HepG2 (cell line): ENCODE data around the gene TMEM44. TPM values are rescaled to one million over a fixed set of nuclear protein-coding genes. Genes with fewer than 3 reads are reported as not detected.

Experiments
- ATAC-seq: fragments of 200-7000 bp; cut with Tn5 transposase; 3 replicates; pipeline ENCODE4 v1.9.1; 2020; ENCODE audit warnings: mild to moderate bottlenecking, moderate library complexity
- BruUV-seq: library from RNA; stranded (reverse); fragments of 400-500 nt; replicated peaks from 2 replicates; lab custom pipeline; 2021; lab: Mats Ljungman, UMichigan
- CTCF ChIA-PET: fragments of 300-600 bp; formaldehyde crosslinking; extraction: SDS; loops from one replicate; lab custom pipeline; 2021; ENCODE audit warnings: low total read pairs, inconsistent platforms, low intra/inter-chr PET ratio; lab: Yijun Ruan, JAX
- POLR2A ChIA-PET: fragments of 350-600 bp; sonication (Branson Sonifier 250); formaldehyde crosslinking; loops from one replicate; lab custom pipeline; 2020; ENCODE audit warnings: antibody characterized with exemption, inconsistent platforms; lab: Yijun Ruan, JAX
- DNase-seq: peaks from one replicate; pipeline ENCODE4 v3.0.0-alpha.2; 2015; ENCODE audit warnings: low spot score
- FAIRE-seq: peaks from 3 replicates; lab custom pipeline; 2011; peaks lifted over from hg19 to GRCh38; lab: Jason Lieb, UNC
- H2AFZ ChIP-seq: one replicate; pipeline ENCODE4 v1.6.1; 2011; ENCODE audit warnings: low read length, inconsistent platforms
- H3K27ac ChIP-seq: fragments of 300-600 bp; 3 replicates; pipeline ENCODE4 v1.8.0; 2011; ENCODE audit warnings: mixed run types, mild to moderate bottlenecking, mixed read lengths, low read length, inconsistent platforms; ENCODE audit not compliant: insufficient read depth; ENCODE audit errors: extremely low read length
- H3K27me3 ChIP-seq, 2 experiments: fragments of 200-600 bp in 1 of 2; 2 replicates in 1 of 2; 3 replicates in 1 of 2; pipeline versions ENCODE4 v1.6.0 to v1.8.0; 2011; ENCODE audit warnings: low read length in 2 of 2, mild to moderate bottlenecking in 2 of 2, moderate library complexity in 2 of 2, inconsistent platforms in 1 of 2; ENCODE audit not compliant: insufficient read depth in 2 of 2, control insufficient read depth in 1 of 2
- H3K36me3 ChIP-seq, 2 experiments: fragments of 200-600 bp in 1 of 2; replicated peaks in 1 of 2; 2 replicates in 1 of 2; 3 replicates in 1 of 2; pipeline versions ENCODE4 v1.5.1 to v1.8.0; 2011; ENCODE audit warnings: low read length in 2 of 2, inconsistent platforms in 1 of 2; ENCODE audit not compliant: insufficient read depth in 2 of 2, control insufficient read depth in 1 of 2
- H3K4me1 ChIP-seq: 2 replicates; pipeline ENCODE4 v1.5.1; 2012; ENCODE audit warnings: low read length, inconsistent platforms; ENCODE audit not compliant: insufficient read depth
- H3K4me2 ChIP-seq: 2 replicates; pipeline ENCODE4 v1.6.0; 2011; ENCODE audit warnings: low read depth, low read length, inconsistent platforms
- H3K4me3 ChIP-seq, 3 experiments: fragments of 200-600 bp in 1 of 3; sonication (generic), shearing (Covaris generic) in 1 of 3; replicated peaks in 1 of 3; 2 replicates each; pipeline ENCODE4 v1.5.1; 2011 to 2016; ENCODE audit warnings: low read length in 3 of 3, inconsistent platforms in 2 of 3, low read depth in 2 of 3, mild to moderate bottlenecking in 2 of 3, control low read depth in 1 of 3, mixed read lengths in 1 of 3; ENCODE audit not compliant: insufficient read depth in 1 of 3
- H3K79me2 ChIP-seq: one replicate; pipeline ENCODE4 v1.6.1; 2011; ENCODE audit warnings: low read length, inconsistent platforms; ENCODE audit not compliant: insufficient read depth
- H3K9ac ChIP-seq: 2 replicates; pipeline ENCODE4 v1.6.0; 2011; ENCODE audit warnings: mild to moderate bottlenecking, low read depth, low read length, inconsistent platforms; ENCODE audit not compliant: insufficient read depth
- H3K9me3 ChIP-seq: 2 replicates; pipeline ENCODE4 v1.5.1; 2012; ENCODE audit warnings: mild to moderate bottlenecking, low read length
- H4K20me1 ChIP-seq: 2 replicates; pipeline ENCODE4 v1.6.0; 2011; ENCODE audit warnings: inconsistent platforms, mild to moderate bottlenecking, low read length, moderate library complexity; ENCODE audit not compliant: insufficient read depth
- BRCA1 ChIP-seq: sonication (generic); formaldehyde crosslinking; IDR thresholded peaks from 2 replicates; pipeline ENCODE4 v1.4.0; 2020; ENCODE audit warnings: missing genetic modification reagents
- CREB1 ChIP-seq, 2 experiments: fragments of 450-650 bp in 1 of 2; IDR thresholded peaks; 2 replicates each; pipeline ENCODE4 v1.6.1; 2016 to 2017; ENCODE audit warnings: control low read depth in 1 of 2, mild to moderate bottlenecking in 1 of 2, missing compliant biosample characterization in 1 of 2, missing genetic modification characterization in 1 of 2
- DNMT1 ChIP-seq: sonication (generic); formaldehyde crosslinking; IDR thresholded peaks from 2 replicates; pipeline ENCODE4 v1.5.1; 2020; ENCODE audit warnings: mild to moderate bottlenecking, missing genetic modification reagents
- FIP1L1 ChIP-seq: fragments of 200-400 bp; formaldehyde crosslinking; IDR thresholded peaks from 2 replicates; pipeline ENCODE4 v1.6.1; 2018; ENCODE audit warnings: low read depth, mild to moderate bottlenecking, low read length, moderate library complexity, borderline replicate concordance; ENCODE audit not compliant: insufficient read depth
- FOXC1 ChIP-seq: sonication (generic); formaldehyde crosslinking; IDR thresholded peaks from 2 replicates; pipeline ENCODE4 v1.8.0; 2022; ENCODE audit warnings: mild to moderate bottlenecking, missing genetic modification reagents, borderline replicate concordance
- MYNN ChIP-seq: sonication (generic); formaldehyde crosslinking; IDR thresholded peaks from 2 replicates; pipeline ENCODE4 v1.4.0; 2020; ENCODE audit warnings: mild to moderate bottlenecking, low read depth, missing genetic modification reagents
- PREB ChIP-seq: sonication (generic); formaldehyde crosslinking; IDR thresholded peaks from 2 replicates; pipeline ENCODE4 v1.4.0; 2020; ENCODE audit warnings: missing genetic modification reagents
- REXO4 ChIP-seq: sonication (generic); formaldehyde crosslinking; IDR thresholded peaks from 2 replicates; pipeline ENCODE4 v1.8.0; 2022; ENCODE audit warnings: missing genetic modification reagents, mild to moderate bottlenecking, borderline replicate concordance
- TCF7 ChIP-seq: sonication (generic); IDR thresholded peaks from 2 replicates; pipeline ENCODE4 v1.6.1; 2016; ENCODE audit warnings: antibody characterized with exemption, low read depth
- ZNF264 ChIP-seq: sonication (generic); formaldehyde crosslinking; IDR thresholded peaks from 2 replicates; pipeline ENCODE4 v1.4.0; 2020; ENCODE audit warnings: missing genetic modification reagents
- ZNF354B ChIP-seq: sonication (generic); formaldehyde crosslinking; IDR thresholded peaks from 2 replicates; pipeline ENCODE4 v1.8.0; 2022; ENCODE audit warnings: mild to moderate bottlenecking, missing genetic modification reagents
- WGBS: methylation state at CpG from one replicate; pipeline ENCODE4 v1.1.6; 2017; ENCODE audit warnings: low lambda C conversion rate; 5-methylcytosine and 5-hydroxymethylcytosine counted together
- in situ Hi-C: cut with HindIII; loops from 2 replicates; pipeline ENCODE4 v1.10.0; 2017; ENCODE audit warnings: low pct_unique_long_range_greater_than_20kb; ENCODE audit not compliant: extremely low pct_ligation_motif_present
- intact Hi-C: fragments of 100-400 bp; cut with micrococcal nuclease; formaldehyde crosslinking; loops from one replicate; pipeline ENCODE4 v1.10.0; 2022; ENCODE audit not compliant: unreplicated experiment
- polyA plus RNA-seq, 8 experiments: library from polyadenylated mRNA; depleted of rRNA in 3 of 8; stranded (reverse) in 7 of 8; unstranded in 1 of 8; fragments of >200 nt; fragmentation: Illumina TruSeq in 4 of 8; extraction: Trizol in 4 of 8; gene quantifications; 2 replicates each; pipeline versions ENCODE4 v1.2.1 to v1.2.3, GENCODE V29; 2011 to 2016; ENCODE audit warnings: low read depth in 4 of 8, missing spikeins in 1 of 8, mixed read lengths in 1 of 8; ENCODE audit not compliant: insufficient read depth in 1 of 8
- total RNA-seq, 5 experiments: library from RNA; depleted of rRNA; stranded (reverse); fragments of >200 nt; fragmentation: Illumina TruSeq; extraction: Trizol; gene quantifications; 2 replicates each; pipeline ENCODE4 v1.2.3, GENCODE V29; 2016; ENCODE audit warnings: low read depth in 1 of 5
- TF ChIP-seq, protein P1 (sequence below): sonication (generic); formaldehyde crosslinking; IDR thresholded peaks from 2 replicates; pipeline ENCODE4 v1.4.0; 2020; ENCODE audit warnings: missing genetic modification reagents
- TF ChIP-seq, protein P2 (sequence below): sonication (generic); formaldehyde crosslinking; IDR thresholded peaks from 2 replicates; pipeline ENCODE4 v1.5.0; 2020; ENCODE audit warnings: missing genetic modification reagents

Gene TMEM44
- total and polyA plus RNA-seq, 2 of the 13 experiments (the other 11 are each of a cell fraction or from before 2014, with no cell fraction given): 7.3 to 13.8 TPM

GRCh38 chr3:194654443-194654842, 21.2 kb upstream of the TMEM44 start:
- FAIRE-seq (no peak), ATAC-seq (no peak), DNase-seq (no peak)
- TF ChIP-seq, protein P1, sequence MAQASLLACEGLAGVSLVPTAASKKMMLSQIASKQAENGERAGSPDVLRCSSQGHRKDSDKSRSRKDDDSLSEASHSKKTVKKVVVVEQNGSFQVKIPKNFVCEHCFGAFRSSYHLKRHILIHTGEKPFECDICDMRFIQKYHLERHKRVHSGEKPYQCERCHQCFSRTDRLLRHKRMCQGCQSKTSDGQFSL (CRISPR knock-in tag): no peak
- TF ChIP-seq FOXC1 (CRISPR knock-in tag) (no peak), DNMT1 (no peak), CREB1 (IDR thresholded peaks at IDR 0.05) (no peak), CREB1 (CRISPR knock-in tag; IDR thresholded peaks at IDR 0.05) (no peak), TCF7 (no peak), ZNF264 (CRISPR knock-in tag) (no peak), REXO4 (CRISPR knock-in tag) (no peak), ZNF354B (CRISPR knock-in tag) (no peak), FIP1L1 (no peak), PREB (CRISPR knock-in tag) (no peak), BRCA1 (CRISPR knock-in tag) (no peak), MYNN (CRISPR knock-in tag) (no peak)
- TF ChIP-seq, protein P2, sequence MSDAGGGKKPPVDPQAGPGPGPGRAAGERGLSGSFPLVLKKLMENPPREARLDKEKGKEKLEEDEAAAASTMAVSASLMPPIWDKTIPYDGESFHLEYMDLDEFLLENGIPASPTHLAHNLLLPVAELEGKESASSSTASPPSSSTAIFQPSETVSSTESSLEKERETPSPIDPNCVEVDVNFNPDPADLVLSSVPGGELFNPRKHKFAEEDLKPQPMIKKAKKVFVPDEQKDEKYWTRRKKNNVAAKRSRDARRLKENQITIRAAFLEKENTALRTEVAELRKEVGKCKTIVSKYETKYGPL (CRISPR knock-in tag): no peak
- Histone ChIP-seq H3K4me3 (no peak overlapping the region), H3K9ac (no peak overlapping the region), H3K36me3 (peaks cover 9 to 66% of the 10 kb centered on the region in 2 experiments; a peak in 4 of 5 replicates), H3K9me3 (no peaks in the 10 kb centered on the region), H3K4me1 (no peaks in the 10 kb centered on the region), H3K4me2 (no peak overlapping the region), H3K27me3 (no peaks in the 10 kb centered on the region), H3K27ac (no peak overlapping the region), H2AFZ (no peak overlapping the region), H4K20me1 (no peaks in the 10 kb centered on the region), H3K79me2 (no peaks in the 10 kb centered on the region)
- POLR2A ChIA-PET: no interaction called here
- BruUV-seq: no TSS peak
- CTCF ChIA-PET: no interaction called here
- 74% methylated on average over 5 of the region's 5 CpGs for WGBS
- in situ Hi-C loops (no loop called here), intact Hi-C loops (no loop called here)
